Activated CD8-positive, alpha-beta memory T cell treated with anti-CD3 and anti-CD28 coated beads, Interleukin-2, amount 50 U/mL, for 48 hours (primary cell): ENCODE data around the gene XRCC4.

Source experiments
- DNase-seq: peaks from one replicate; pipeline ENCODE4 v3.0.0-alpha.2; 2020

XRCC4 gene

GRCh38 chr5:83072966-83073365 lies 4.4 kb upstream of the XRCC4 start:
- no peak for DNase-seq

- no peak for DNase-seq
Observed at GRCh38 chr5:83077662-83078261, 415 bp downstream of the XRCC4 start.

GRCh38 chr5:83082750-83083149 lies 5.4 kb downstream of the XRCC4 start:
- DNase-seq, result no peak

- DNase-seq, result no peak
Observed at GRCh38 chr5:83084336-83084735, 7.0 kb downstream of the XRCC4 start.

- DNase-seq, result no peak
Observed at GRCh38 chr5:83085106-83085505, 7.8 kb downstream of the XRCC4 start.

- DNase-seq, result no peak
Observed at GRCh38 chr5:83090169-83090568, 12.8 kb downstream of the XRCC4 start.

- DNase-seq, result no peak
Observed at GRCh38 chr5:83092619-83093018, 15.3 kb downstream of the XRCC4 start.

- no peak for DNase-seq
Observed at GRCh38 chr5:83093692-83094091, 16.3 kb downstream of the XRCC4 start.

GRCh38 chr5:83095163-83095956 lies 18.0 kb downstream of the XRCC4 start:
- no peak for DNase-seq

- no peak for DNase-seq
Observed at GRCh38 chr5:83095957-83096539, 18.7 kb downstream of the XRCC4 start.

GRCh38 chr5:83096660-83097339 lies 19.5 kb downstream of the XRCC4 start:
- no peak for DNase-seq

GRCh38 chr5:83097689-83098231 lies 20.4 kb downstream of the XRCC4 start:
- no peak for DNase-seq

- no peak for DNase-seq
Observed at GRCh38 chr5:83099001-83099400, 21.7 kb downstream of the XRCC4 start.

GRCh38 chr5:83099445-83099844 lies 22.1 kb downstream of the XRCC4 start:
- DNase-seq, result no peak

- DNase-seq, result no peak
Observed at GRCh38 chr5:83101514-83101913, 24.2 kb downstream of the XRCC4 start.

GRCh38 chr5:83102364-83102980 lies 25.1 kb downstream of the XRCC4 start:
- no peak for DNase-seq

GRCh38 chr5:83104021-83104420 lies 26.7 kb downstream of the XRCC4 start:
- no peak for DNase-seq

GRCh38 chr5:83107692-83108420 lies 30.5 kb downstream of the XRCC4 start:
- no peak for DNase-seq

GRCh38 chr5:83109380-83109779 lies 32.0 kb downstream of the XRCC4 start:
- DNase-seq, result no peak

GRCh38 chr5:83115816-83116215 lies 38.5 kb downstream of the XRCC4 start:
- DNase-seq, result no peak

GRCh38 chr5:83118471-83118870 lies 41.1 kb downstream of the XRCC4 start:
- no peak for DNase-seq

- DNase-seq, result no peak
Observed at GRCh38 chr5:83118976-83119375, 41.6 kb downstream of the XRCC4 start.
